ENCODE measurements around the gene SYNPO.

SYNPO gene

GRCh38 chr5:150640311-150641005, at the start of gene SYNPO:
Gene SYNPO (plus strand): TSS chr5:150640660. CDS start chr5:150648276, 7,616 bp downstream.
- peak; percentile 65 for DNase-seq

GRCh38 chr5:150590979-150591695, 49.3 kb upstream of the SYNPO start:
- DNase-seq: no peak

- DNase-seq: no peak
Observed at GRCh38 chr5:150593593-150593992, 46.9 kb upstream of the SYNPO start.

- DNase-seq: no peak
Observed at GRCh38 chr5:150593996-150594395, 46.5 kb upstream of the SYNPO start.

- no peak for DNase-seq
Observed at GRCh38 chr5:150595466-150596031, 44.9 kb upstream of the SYNPO start.

- DNase-seq: no peak
Observed at GRCh38 chr5:150596313-150596712, 44.1 kb upstream of the SYNPO start.

- DNase-seq: no peak
Observed at GRCh38 chr5:150596826-150597225, 43.6 kb upstream of the SYNPO start.

- DNase-seq: no peak
Observed at GRCh38 chr5:150598006-150598405, 42.5 kb upstream of the SYNPO start.

- no peak for DNase-seq
Observed at GRCh38 chr5:150598821-150599273, 41.6 kb upstream of the SYNPO start.

GRCh38 chr5:150599281-150599680, 41.2 kb upstream of the SYNPO start:
- DNase-seq: no peak

- no peak for DNase-seq
Observed at GRCh38 chr5:150599917-150600511, 40.4 kb upstream of the SYNPO start.

- DNase-seq: no peak
Observed at GRCh38 chr5:150600616-150601490, 39.6 kb upstream of the SYNPO start.

- no peak for DNase-seq
Observed at GRCh38 chr5:150601491-150602345, 38.7 kb upstream of the SYNPO start.

- DNase-seq: no peak
Observed at GRCh38 chr5:150603052-150603451, 37.4 kb upstream of the SYNPO start.

- no peak for DNase-seq
Observed at GRCh38 chr5:150603491-150603890, 37.0 kb upstream of the SYNPO start.

- no peak for DNase-seq
Observed at GRCh38 chr5:150604010-150604409, 36.5 kb upstream of the SYNPO start.

GRCh38 chr5:150604894-150605440, 35.5 kb upstream of the SYNPO start:
- DNase-seq: no peak

- DNase-seq: no peak
Observed at GRCh38 chr5:150605546-150605945, 34.9 kb upstream of the SYNPO start.

- DNase-seq: no peak
Observed at GRCh38 chr5:150606476-150606875, 34.0 kb upstream of the SYNPO start.

- DNase-seq: no peak
Observed at GRCh38 chr5:150607105-150607504, 33.4 kb upstream of the SYNPO start.

GRCh38 chr5:150607991-150608390, 32.5 kb upstream of the SYNPO start:
- no peak for DNase-seq

Measured in GOT3 (cell line).